ENCODE data around the gene BAG5. TPM values are rescaled to one million over a fixed set of nuclear protein-coding genes. Genes with fewer than 3 reads are reported as not detected.

Gene BAG5
- total RNA-seq, 1 experiment from 2014 or later, result 32.6 TPM

DNA sequence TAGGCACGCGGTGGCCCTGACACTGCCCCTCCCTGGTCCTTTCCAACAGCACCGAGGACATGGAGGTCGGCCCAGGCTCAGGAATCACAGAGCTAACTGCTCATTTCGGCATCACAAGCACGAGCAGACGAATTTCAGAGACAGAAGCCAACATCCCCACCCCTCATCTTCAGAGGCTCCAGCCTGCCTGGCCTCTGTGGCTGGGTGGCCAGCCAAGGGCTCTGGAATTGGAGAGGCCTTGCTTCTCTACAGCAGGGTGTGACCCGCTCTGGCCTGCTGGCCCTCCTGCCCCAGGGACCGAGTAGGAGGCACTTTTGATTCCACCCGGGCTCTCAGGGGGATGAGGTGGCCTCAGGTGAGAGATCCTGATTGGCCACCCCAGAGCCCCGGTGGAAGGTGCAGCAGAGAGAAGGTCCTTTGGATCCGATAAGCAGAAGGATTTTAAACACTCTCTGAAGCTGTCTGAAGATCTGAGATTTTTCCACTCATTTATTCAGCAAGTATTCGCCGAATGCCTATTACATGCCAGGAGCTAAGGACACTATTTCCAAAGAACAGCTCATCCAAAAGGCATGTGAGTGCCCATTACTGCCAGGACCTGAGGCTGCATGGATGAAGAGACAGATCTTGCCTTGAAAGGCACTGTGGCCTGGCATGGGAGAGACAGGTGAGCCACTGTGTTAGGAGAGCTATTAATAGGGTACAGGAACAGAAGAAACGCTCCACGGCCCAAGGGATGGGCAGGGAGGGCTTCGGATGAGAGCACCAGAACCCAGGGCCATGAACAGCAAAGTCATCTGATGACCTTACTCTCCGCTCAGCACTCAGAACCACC, 10.2 kb downstream of the BAG5 start:
- Histone ChIP-seq H2AFZ (ENCODE audit: low read length) (no peak overlapping the region), H3K4me2 (ENCODE audit: low read depth, low read length, poor library complexity, severe bottlenecking) (no peak overlapping the region), H3K4me3 (ENCODE audit: low read length) (no peak overlapping the region), H3K36me3 (ENCODE audit: insufficient read depth, low read length) (peaks cover 5% of the 10 kb centered on the region; the same call in 1 of the 2 replicates), H3K9me3 (ENCODE audit: low read length) (no peaks in the 10 kb centered on the region), H3K27me3 (ENCODE audit: low read length) (no peaks in the 10 kb centered on the region), H3K9me2 (replicated peaks; ENCODE audit: insufficient read depth, low read length) (no peaks in the 10 kb centered on the region), H3K9ac (ENCODE audit: low read length) (no peak overlapping the region), H3K79me2 (ENCODE audit: low read length) (peaks cover 9% of the 10 kb centered on the region), H3K4me1 (ENCODE audit: low read length) (peaks cover 3% of the 10 kb centered on the region; the same call in 1 of the 2 replicates), H4K20me1 (ENCODE audit: insufficient read depth, low read depth, low read length) (peaks cover 44% of the 10 kb centered on the region), H3K27ac (ENCODE audit: low read length) (no peak overlapping the region)
- DNase-seq, result no peak

DNA sequence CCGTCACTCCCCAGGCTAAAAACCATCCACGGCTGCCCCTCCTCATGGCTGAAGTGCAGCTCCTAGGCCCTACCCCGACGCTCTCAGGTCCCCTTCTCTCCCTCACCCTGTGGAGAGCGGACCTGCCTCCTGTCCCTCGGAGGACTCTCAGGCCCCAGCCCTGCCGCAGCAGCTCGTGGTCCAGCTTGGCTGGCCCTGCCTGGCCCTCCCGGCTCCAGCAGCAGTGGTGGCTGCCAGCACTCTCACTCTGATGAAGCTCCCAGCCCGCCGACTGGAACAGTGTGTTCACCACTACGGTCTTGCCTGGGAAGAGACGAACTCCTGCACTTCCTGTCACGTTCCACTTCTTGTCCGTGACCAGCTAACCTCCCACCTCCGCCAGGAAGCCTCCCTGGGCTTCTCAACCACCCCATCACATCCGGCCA, 11.1 kb downstream of the BAG5 start:
- H3K27ac ChIP-seq (ENCODE audit: low read length), result no peak overlapping the region
- H2AFZ ChIP-seq (ENCODE audit: low read length), result no peak overlapping the region
- H3K9ac ChIP-seq (ENCODE audit: low read length), result no peak overlapping the region
- H3K27me3 ChIP-seq (ENCODE audit: low read length), result no peaks in the 10 kb centered on the region
- H3K4me2 ChIP-seq (ENCODE audit: low read depth, low read length, poor library complexity, severe bottlenecking), result no peak overlapping the region
- no peaks in the 10 kb centered on the region for H3K9me3 ChIP-seq (ENCODE audit: low read length)
- DNase-seq, result no peak
- H3K4me1 ChIP-seq (ENCODE audit: low read length), result no peaks in the 10 kb centered on the region
- no peaks in the 10 kb centered on the region for H3K36me3 ChIP-seq (ENCODE audit: insufficient read depth, low read length)
- peaks cover 36% of the 10 kb centered on the region for H4K20me1 ChIP-seq (ENCODE audit: insufficient read depth, low read depth, low read length)
- no peak overlapping the region for H3K4me3 ChIP-seq (ENCODE audit: low read length)
- peaks cover under 1% of the 10 kb centered on the region; the same call in 1 of the 2 replicates for H3K79me2 ChIP-seq (ENCODE audit: low read length)
- no peaks in the 10 kb centered on the region for H3K9me2 ChIP-seq (replicated peaks; ENCODE audit: insufficient read depth, low read length)

- Histone ChIP-seq H3K9ac (ENCODE audit: low read length) (no peak overlapping the region), H3K4me3 (ENCODE audit: low read length) (no peak overlapping the region), H3K4me2 (ENCODE audit: low read depth, low read length, poor library complexity, severe bottlenecking) (no peak overlapping the region), H3K27ac (ENCODE audit: low read length) (no peak overlapping the region), H3K4me1 (ENCODE audit: low read length) (no peaks in the 10 kb centered on the region), H3K36me3 (ENCODE audit: insufficient read depth, low read length) (no peaks in the 10 kb centered on the region), H3K9me3 (ENCODE audit: low read length) (no peaks in the 10 kb centered on the region), H3K9me2 (replicated peaks; ENCODE audit: insufficient read depth, low read length) (no peaks in the 10 kb centered on the region), H3K27me3 (ENCODE audit: low read length) (no peaks in the 10 kb centered on the region), H4K20me1 (ENCODE audit: insufficient read depth, low read depth, low read length) (peaks cover 41% of the 10 kb centered on the region), H2AFZ (ENCODE audit: low read length) (no peak overlapping the region), H3K79me2 (ENCODE audit: low read length) (no peaks in the 10 kb centered on the region)
- DNase-seq, result no peak
Observed at GRCh38 chr14:103550451-103551337, 11.8 kb downstream of the BAG5 start.

DNA sequence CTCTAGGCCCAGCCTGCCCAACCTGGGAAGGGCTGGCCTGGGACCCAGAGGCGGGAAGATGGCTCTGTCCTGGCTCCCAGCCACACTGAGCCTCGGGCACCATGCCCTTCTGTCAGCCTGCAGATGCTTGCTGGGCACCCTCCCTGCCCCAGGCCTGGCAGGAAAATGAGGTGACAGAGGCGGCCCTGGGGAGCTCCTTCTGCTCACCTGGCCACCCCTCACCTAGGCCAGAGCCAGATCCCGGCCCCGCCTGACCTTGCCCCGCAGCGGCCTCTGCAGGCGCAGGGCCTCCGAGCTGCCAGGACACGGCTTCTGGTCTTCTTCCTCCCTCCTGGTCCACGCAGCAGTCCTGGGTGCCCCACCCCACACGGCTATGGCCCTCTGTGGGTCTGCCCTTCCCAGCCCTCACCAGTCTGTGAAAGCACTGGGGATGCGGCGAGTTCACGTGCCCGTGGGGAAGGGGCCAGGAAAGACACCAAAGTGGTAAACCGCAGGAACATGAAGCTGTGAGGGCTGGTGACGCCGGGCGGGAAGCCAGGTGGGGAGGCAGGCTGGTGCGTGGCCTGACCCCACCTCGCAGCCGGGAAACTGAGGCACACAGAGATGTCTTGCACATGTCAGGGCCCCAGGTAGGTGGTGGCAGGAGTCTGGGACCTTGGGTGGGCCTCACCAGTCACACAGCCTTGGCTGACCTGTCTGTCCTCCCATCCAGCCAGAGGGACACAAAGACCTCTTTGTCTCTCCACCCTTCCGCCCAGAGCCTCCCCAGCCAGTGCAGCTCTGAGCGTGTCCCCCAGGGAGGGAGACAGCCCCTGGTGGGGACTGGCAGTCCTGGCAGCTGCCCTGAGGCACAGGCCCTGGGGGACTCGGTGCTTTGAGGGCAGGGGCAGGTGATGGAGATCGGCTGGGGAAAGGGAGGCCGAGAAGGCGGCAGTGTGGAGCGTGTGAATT, 12.8 kb downstream of the BAG5 start:
- H3K27me3 ChIP-seq (ENCODE audit: low read length), result no peaks in the 10 kb centered on the region
- no peaks in the 10 kb centered on the region for H3K36me3 ChIP-seq (ENCODE audit: insufficient read depth, low read length)
- no peak overlapping the region for H2AFZ ChIP-seq (ENCODE audit: low read length)
- no peak overlapping the region for H3K27ac ChIP-seq (ENCODE audit: low read length)
- no peak overlapping the region for H3K9ac ChIP-seq (ENCODE audit: low read length)
- H3K79me2 ChIP-seq (ENCODE audit: low read length), result no peaks in the 10 kb centered on the region
- H3K4me3 ChIP-seq (ENCODE audit: low read length), result no peak overlapping the region
- no peak overlapping the region for H3K4me2 ChIP-seq (ENCODE audit: low read depth, low read length, poor library complexity, severe bottlenecking)
- H4K20me1 ChIP-seq (ENCODE audit: insufficient read depth, low read depth, low read length), result peaks cover 38% of the 10 kb centered on the region
- no peak for DNase-seq
- H3K4me1 ChIP-seq (ENCODE audit: low read length), result no peaks in the 10 kb centered on the region
- H3K9me2 ChIP-seq (replicated peaks; ENCODE audit: insufficient read depth, low read length), result no peaks in the 10 kb centered on the region
- H3K9me3 ChIP-seq (ENCODE audit: low read length), result no peaks in the 10 kb centered on the region

DNA sequence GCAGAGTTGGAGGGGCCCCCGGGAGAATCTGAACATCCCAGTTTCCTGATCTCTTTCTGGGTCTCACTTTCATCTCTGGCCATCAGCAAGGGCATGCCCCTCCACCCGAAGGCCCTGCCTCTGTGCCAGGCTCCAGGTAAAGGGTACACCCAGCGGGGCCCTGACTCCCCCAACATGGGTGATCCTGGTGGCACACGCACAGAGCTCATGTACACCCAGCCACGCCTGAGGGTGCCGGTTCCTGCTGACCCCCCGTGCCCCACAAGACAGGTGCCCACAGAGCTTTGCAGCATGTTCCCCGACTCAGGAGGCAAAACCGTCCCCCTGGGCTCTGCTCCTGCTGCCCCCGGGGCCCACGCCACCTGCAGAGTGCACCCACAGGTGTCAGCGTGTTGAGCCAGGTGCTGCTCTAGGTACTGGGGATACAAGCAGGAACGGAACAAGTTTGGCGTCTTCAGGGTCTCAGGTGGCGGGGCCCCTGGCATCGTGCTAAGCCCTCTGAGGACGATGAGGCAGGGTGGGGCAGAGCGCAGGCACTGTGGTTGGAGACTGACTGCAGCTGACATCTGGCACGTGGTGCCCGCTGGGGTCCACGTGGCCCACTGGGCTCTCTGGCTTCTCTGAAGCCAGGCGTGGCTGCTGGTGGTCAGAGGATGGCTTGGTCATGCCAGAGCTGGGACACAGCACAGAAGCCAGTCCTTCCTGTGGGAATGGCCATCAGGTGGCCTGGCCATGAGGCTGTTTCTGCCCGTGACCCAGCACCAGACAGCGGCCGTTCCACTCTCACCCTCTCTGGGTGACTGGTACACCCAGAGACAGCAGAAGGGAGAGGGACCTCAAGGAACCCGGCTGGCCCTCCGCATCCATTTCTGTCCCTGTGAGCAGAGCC, 13.8 kb downstream of the BAG5 start:
- Histone ChIP-seq H3K27ac (ENCODE audit: low read length) (no peak overlapping the region), H3K9me3 (ENCODE audit: low read length) (no peaks in the 10 kb centered on the region), H3K4me3 (ENCODE audit: low read length) (no peak overlapping the region), H4K20me1 (ENCODE audit: insufficient read depth, low read depth, low read length) (peaks cover 38% of the 10 kb centered on the region), H3K4me1 (ENCODE audit: low read length) (no peaks in the 10 kb centered on the region), H2AFZ (ENCODE audit: low read length) (no peak overlapping the region), H3K36me3 (ENCODE audit: insufficient read depth, low read length) (no peaks in the 10 kb centered on the region), H3K9me2 (replicated peaks; ENCODE audit: insufficient read depth, low read length) (no peaks in the 10 kb centered on the region), H3K4me2 (ENCODE audit: low read depth, low read length, poor library complexity, severe bottlenecking) (no peak overlapping the region), H3K79me2 (ENCODE audit: low read length) (no peaks in the 10 kb centered on the region), H3K27me3 (ENCODE audit: low read length) (no peaks in the 10 kb centered on the region), H3K9ac (ENCODE audit: low read length) (no peak overlapping the region)
- no peak for DNase-seq

- H3K9ac ChIP-seq (ENCODE audit: low read length), result no peak overlapping the region
- H3K9me3 ChIP-seq (ENCODE audit: low read length), result no peaks in the 10 kb centered on the region
- H3K36me3 ChIP-seq (ENCODE audit: insufficient read depth, low read length), result no peaks in the 10 kb centered on the region
- no peak overlapping the region for H3K4me2 ChIP-seq (ENCODE audit: low read depth, low read length, poor library complexity, severe bottlenecking)
- no peaks in the 10 kb centered on the region for H3K9me2 ChIP-seq (replicated peaks; ENCODE audit: insufficient read depth, low read length)
- H3K27ac ChIP-seq (ENCODE audit: low read length), result no peak overlapping the region
- peaks cover 2% of the 10 kb centered on the region; the same call in 1 of the 2 replicates for H3K4me1 ChIP-seq (ENCODE audit: low read length)
- no peak overlapping the region for H2AFZ ChIP-seq (ENCODE audit: low read length)
- no peak overlapping the region for H3K4me3 ChIP-seq (ENCODE audit: low read length)
- H3K27me3 ChIP-seq (ENCODE audit: low read length), result no peaks in the 10 kb centered on the region
- peaks cover 39% of the 10 kb centered on the region for H4K20me1 ChIP-seq (ENCODE audit: insufficient read depth, low read depth, low read length)
- no peak for DNase-seq
- H3K79me2 ChIP-seq (ENCODE audit: low read length), result no peaks in the 10 kb centered on the region
Observed at GRCh38 chr14:103547941-103548462, 14.5 kb downstream of the BAG5 start.

- no peaks in the 10 kb centered on the region for H3K79me2 ChIP-seq (ENCODE audit: low read length)
- no peak overlapping the region for H3K4me2 ChIP-seq (ENCODE audit: low read depth, low read length, poor library complexity, severe bottlenecking)
- no peak overlapping the region for H3K9ac ChIP-seq (ENCODE audit: low read length)
- H3K9me3 ChIP-seq (ENCODE audit: low read length), result no peaks in the 10 kb centered on the region
- H3K27me3 ChIP-seq (ENCODE audit: low read length), result no peaks in the 10 kb centered on the region
- DNase-seq, result no peak
- no peaks in the 10 kb centered on the region for H3K36me3 ChIP-seq (ENCODE audit: insufficient read depth, low read length)
- peaks cover 8% of the 10 kb centered on the region for H3K4me1 ChIP-seq (ENCODE audit: low read length)
- H3K4me3 ChIP-seq (ENCODE audit: low read length), result no peak overlapping the region
- H2AFZ ChIP-seq (ENCODE audit: low read length), result no peak overlapping the region
- peaks cover 38% of the 10 kb centered on the region for H4K20me1 ChIP-seq (ENCODE audit: insufficient read depth, low read depth, low read length)
- H3K27ac ChIP-seq (ENCODE audit: low read length), result no peak overlapping the region
- H3K9me2 ChIP-seq (replicated peaks; ENCODE audit: insufficient read depth, low read length), result no peaks in the 10 kb centered on the region
Observed at GRCh38 chr14:103547455-103547940, 15.0 kb downstream of the BAG5 start.

Measured in Karpas-422 (cell line).